ENCODE data around the gene ABCB11.

The ABCB11 gene

GRCh38 chr2:169042856-169043255 lies 11.7 kb upstream of the ABCB11 start:
- peaks cover 12% of the 10 kb centered on the region for H3K4me1 ChIP-seq (ENCODE audit: insufficient read depth, poor library complexity, severe bottlenecking)
- no peak for DNase-seq (ENCODE audit: low spot score)
- H3K27ac ChIP-seq (ENCODE audit: poor library complexity, severe bottlenecking) = no peak overlapping the region
- H3K9me3 ChIP-seq (ENCODE audit: severe bottlenecking) = peaks cover 10% of the 10 kb centered on the region
- TF ChIP-seq, protein P1, sequence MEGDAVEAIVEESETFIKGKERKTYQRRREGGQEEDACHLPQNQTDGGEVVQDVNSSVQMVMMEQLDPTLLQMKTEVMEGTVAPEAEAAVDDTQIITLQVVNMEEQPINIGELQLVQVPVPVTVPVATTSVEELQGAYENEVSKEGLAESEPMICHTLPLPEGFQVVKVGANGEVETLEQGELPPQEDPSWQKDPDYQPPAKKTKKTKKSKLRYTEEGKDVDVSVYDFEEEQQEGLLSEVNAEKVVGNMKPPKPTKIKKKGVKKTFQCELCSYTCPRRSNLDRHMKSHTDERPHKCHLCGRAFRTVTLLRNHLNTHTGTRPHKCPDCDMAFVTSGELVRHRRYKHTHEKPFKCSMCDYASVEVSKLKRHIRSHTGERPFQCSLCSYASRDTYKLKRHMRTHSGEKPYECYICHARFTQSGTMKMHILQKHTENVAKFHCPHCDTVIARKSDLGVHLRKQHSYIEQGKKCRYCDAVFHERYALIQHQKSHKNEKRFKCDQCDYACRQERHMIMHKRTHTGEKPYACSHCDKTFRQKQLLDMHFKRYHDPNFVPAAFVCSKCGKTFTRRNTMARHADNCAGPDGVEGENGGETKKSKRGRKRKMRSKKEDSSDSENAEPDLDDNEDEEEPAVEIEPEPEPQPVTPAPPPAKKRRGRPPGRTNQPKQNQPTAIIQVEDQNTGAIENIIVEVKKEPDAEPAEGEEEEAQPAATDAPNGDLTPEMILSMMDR (IDR thresholded peaks at IDR 0.05; ENCODE audit: poor library complexity, severe bottlenecking) = no peak
- ATAC-seq (ENCODE audit: low read depth) = no peak
- H3K36me3 ChIP-seq (ENCODE audit: low read depth) = no peaks in the 10 kb centered on the region
- no peak overlapping the region for H3K4me3 ChIP-seq (ENCODE audit: severe bottlenecking)
- H3K27me3 ChIP-seq (ENCODE audit: insufficient read depth, poor library complexity, severe bottlenecking) = no peaks in the 10 kb centered on the region

DNA sequence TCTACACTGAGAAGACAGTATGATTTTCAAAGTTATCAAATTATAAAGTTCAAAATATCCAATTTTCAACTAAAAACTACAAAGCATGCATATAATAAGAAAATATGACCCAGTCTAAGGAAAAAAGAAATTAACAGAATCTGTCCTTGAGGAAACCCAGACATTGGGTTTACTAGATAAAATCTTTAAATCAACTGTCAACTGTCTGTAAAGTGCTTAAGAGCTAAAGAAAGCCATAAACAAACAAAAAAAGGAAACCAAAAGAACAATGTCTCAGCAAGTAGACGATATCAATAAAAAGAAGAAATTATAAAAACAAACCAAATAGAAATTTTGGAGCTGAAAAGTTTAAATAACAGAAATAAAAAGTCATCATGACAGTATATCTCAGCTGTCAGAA lies 10.5 kb upstream of the ABCB11 start:
- TF ChIP-seq, protein P1 (IDR thresholded peaks at IDR 0.05; ENCODE audit: poor library complexity, severe bottlenecking) = no peak
- Histone ChIP-seq H3K4me3 (ENCODE audit: severe bottlenecking) (no peak overlapping the region), H3K27me3 (ENCODE audit: insufficient read depth, poor library complexity, severe bottlenecking) (no peaks in the 10 kb centered on the region), H3K36me3 (ENCODE audit: low read depth) (no peaks in the 10 kb centered on the region), H3K27ac (ENCODE audit: poor library complexity, severe bottlenecking) (no peak overlapping the region), H3K9me3 (ENCODE audit: severe bottlenecking) (peaks cover 10% of the 10 kb centered on the region), H3K4me1 (ENCODE audit: insufficient read depth, poor library complexity, severe bottlenecking) (peaks cover 13% of the 10 kb centered on the region)
- ATAC-seq (ENCODE audit: low read depth) (no peak), DNase-seq (ENCODE audit: low spot score) (no peak)

- peaks cover 13% of the 10 kb centered on the region for H3K4me1 ChIP-seq (ENCODE audit: insufficient read depth, poor library complexity, severe bottlenecking)
- H3K27me3 ChIP-seq (ENCODE audit: insufficient read depth, poor library complexity, severe bottlenecking) = no peaks in the 10 kb centered on the region
- H3K27ac ChIP-seq (ENCODE audit: poor library complexity, severe bottlenecking) = no peak overlapping the region
- no peaks in the 10 kb centered on the region for H3K36me3 ChIP-seq (ENCODE audit: low read depth)
- no peak for ATAC-seq (ENCODE audit: low read depth)
- no peak for DNase-seq (ENCODE audit: low spot score)
- TF ChIP-seq, protein P1 (IDR thresholded peaks at IDR 0.05; ENCODE audit: poor library complexity, severe bottlenecking) = no peak
- no peak overlapping the region for H3K4me3 ChIP-seq (ENCODE audit: severe bottlenecking)
- peaks cover 10% of the 10 kb centered on the region for H3K9me3 ChIP-seq (ENCODE audit: severe bottlenecking)
Observed at GRCh38 chr2:169039702-169040101, 8.6 kb upstream of the ABCB11 start.

- DNase-seq (ENCODE audit: low spot score) = no peak
- TF ChIP-seq, protein P1 (IDR thresholded peaks at IDR 0.05; ENCODE audit: poor library complexity, severe bottlenecking) = no peak
- Histone ChIP-seq H3K4me1 (ENCODE audit: insufficient read depth, poor library complexity, severe bottlenecking) (peaks cover 13% of the 10 kb centered on the region), H3K27me3 (ENCODE audit: insufficient read depth, poor library complexity, severe bottlenecking) (no peaks in the 10 kb centered on the region), H3K36me3 (ENCODE audit: low read depth) (no peaks in the 10 kb centered on the region), H3K4me3 (ENCODE audit: severe bottlenecking) (no peak overlapping the region), H3K27ac (ENCODE audit: poor library complexity, severe bottlenecking) (peak overlapping the region; percentile 63), H3K9me3 (ENCODE audit: severe bottlenecking) (peaks cover 10% of the 10 kb centered on the region)
- ATAC-seq (ENCODE audit: low read depth) = peak; percentile 95
Observed at GRCh38 chr2:169038338-169038757, 7.2 kb upstream of the ABCB11 start.

GRCh38 chr2:169036736-169037440 lies 5.8 kb upstream of the ABCB11 start:
- ATAC-seq (ENCODE audit: low read depth) (no peak), DNase-seq (ENCODE audit: low spot score) (no peak)
- no peak overlapping the region for H3K27ac ChIP-seq (ENCODE audit: poor library complexity, severe bottlenecking)
- peaks cover 13% of the 10 kb centered on the region for H3K4me1 ChIP-seq (ENCODE audit: insufficient read depth, poor library complexity, severe bottlenecking)
- H3K36me3 ChIP-seq (ENCODE audit: low read depth) = no peaks in the 10 kb centered on the region
- TF ChIP-seq, protein P1 (IDR thresholded peaks at IDR 0.05; ENCODE audit: poor library complexity, severe bottlenecking) = no peak
- no peaks in the 10 kb centered on the region for H3K27me3 ChIP-seq (ENCODE audit: insufficient read depth, poor library complexity, severe bottlenecking)
- no peak overlapping the region for H3K4me3 ChIP-seq (ENCODE audit: severe bottlenecking)
- H3K9me3 ChIP-seq (ENCODE audit: severe bottlenecking) = no peaks in the 10 kb centered on the region

Data from RWPE2 (cell line).